GM12891 (cell line): ENCODE results near the gene GPC6.

Experiments
- PAX5 ChIP-seq: IDR thresholded peaks from 2 replicates; pipeline ENCODE4 v1.6.1; 2011; ENCODE audit warnings: low read length, moderate library complexity, mild to moderate bottlenecking; ENCODE audit not compliant: insufficient read depth, severe bottlenecking
- POLR2A ChIP-seq: IDR thresholded peaks from 2 replicates; pipeline ENCODE4 v1.6.1; 2011; ENCODE audit warnings: low read depth, low read length, control low read depth
- POLR2AphosphoS5 ChIP-seq: IDR thresholded peaks from 2 replicates; pipeline ENCODE4 v1.6.1; 2011; ENCODE audit warnings: low read depth, low read length, control low read depth
- POU2F2 ChIP-seq: IDR thresholded peaks from 2 replicates; pipeline ENCODE4 v1.6.1; 2011; ENCODE audit warnings: low read depth, mild to moderate bottlenecking, control low read depth, low read length, moderate library complexity
- SPI1 ChIP-seq: IDR thresholded peaks from 2 replicates; pipeline ENCODE4 v1.6.1; 2011; ENCODE audit warnings: low read depth, low read length, control low read depth
- TAF1 ChIP-seq: IDR thresholded peaks from 2 replicates; pipeline ENCODE4 v1.6.1; 2011; ENCODE audit warnings: low read depth, low read length, control low read depth

DNA sequence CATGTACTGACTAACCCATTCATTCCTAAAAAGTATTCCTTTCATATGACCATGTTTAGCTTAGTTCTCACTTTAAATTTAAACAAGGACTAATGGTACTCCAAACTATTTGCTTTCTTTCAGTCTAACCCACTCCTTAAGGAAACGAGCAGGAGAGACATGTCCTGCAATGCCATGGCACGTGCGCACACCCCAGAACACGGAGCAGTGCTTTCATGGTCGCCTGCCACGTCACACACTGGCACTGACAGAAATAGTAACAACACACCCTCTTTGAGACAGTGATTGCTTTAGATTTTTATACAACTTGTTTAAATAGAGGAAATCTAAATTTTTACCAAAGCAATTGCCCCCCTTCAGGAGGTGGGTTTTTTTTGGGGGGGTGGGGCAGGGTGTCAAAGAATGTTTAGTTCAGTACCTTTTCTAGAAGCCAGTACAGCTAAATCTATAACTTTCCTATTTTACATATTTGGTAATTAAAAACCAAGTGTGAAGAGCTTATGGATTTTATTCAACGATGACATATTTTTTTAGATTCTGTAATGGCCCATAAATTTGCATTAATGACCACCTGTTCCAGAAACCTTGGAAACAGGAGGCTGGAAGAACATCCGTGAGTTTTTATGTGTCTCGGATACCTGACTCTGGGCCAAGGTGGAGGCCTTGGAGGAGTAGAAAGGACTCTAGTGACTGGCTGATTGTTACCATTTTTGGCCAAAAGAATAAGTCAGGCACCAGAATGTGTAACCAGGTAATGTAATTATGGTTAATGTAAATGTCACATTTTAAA lies 1005.7 kb downstream of the GPC6 start:
- TF ChIP-seq POLR2AphosphoS5 (no peak), POLR2A (no peak), TAF1 (no peak), SPI1 (no peak), PAX5 (no peak), POU2F2 (no peak)
